Suppressor macrophage treated with lipopolysaccharide for 4 hours (primary cell): ENCODE measurements around the gene TMEM164.

ENCODE experiments used
- DNase-seq: peaks from one replicate; pipeline ENCODE4 v3.0.0-alpha.2; 2020

Gene TMEM164

DNA sequence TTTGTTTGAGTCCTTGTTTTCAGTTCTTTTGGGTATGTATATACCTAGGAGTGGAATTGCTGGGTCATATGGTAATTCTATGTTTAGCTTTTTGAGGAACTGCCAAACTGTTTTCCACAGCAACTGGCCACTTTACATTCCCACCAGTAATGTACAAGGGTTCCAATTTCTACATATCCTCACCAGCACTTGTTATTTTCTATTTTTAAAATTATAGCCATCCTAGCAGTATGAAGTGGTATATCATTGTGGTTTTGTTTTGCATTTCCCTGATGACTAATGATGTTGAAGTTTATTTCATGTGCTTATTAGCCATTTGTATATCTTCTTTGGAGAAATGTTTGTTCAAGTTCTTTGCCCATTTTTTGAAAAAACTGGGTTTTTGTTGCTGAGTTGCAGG, 39.6 kb downstream of the TMEM164 start:
- peak; percentile 63 for DNase-seq

DNA sequence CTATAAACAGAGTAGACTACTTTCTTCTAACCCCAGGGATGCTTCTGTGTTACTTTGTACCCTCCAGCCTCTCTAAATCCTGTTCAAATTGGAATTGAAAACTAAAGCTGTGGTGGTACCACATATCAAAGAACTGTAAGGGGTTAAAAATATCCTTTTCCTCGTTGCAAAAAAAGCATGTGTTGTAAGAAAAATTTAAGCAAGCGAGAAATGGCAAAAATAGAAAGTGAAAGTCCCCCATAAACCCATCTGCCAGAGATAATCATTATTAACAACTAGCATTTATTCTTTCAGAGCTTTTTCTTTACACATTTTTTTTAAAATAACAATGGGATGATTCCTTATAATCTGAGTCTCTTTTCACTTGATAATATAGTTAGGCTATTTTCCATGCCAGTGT, 40.6 kb downstream of the TMEM164 start:
- DNase-seq: peak; percentile 57

DNA sequence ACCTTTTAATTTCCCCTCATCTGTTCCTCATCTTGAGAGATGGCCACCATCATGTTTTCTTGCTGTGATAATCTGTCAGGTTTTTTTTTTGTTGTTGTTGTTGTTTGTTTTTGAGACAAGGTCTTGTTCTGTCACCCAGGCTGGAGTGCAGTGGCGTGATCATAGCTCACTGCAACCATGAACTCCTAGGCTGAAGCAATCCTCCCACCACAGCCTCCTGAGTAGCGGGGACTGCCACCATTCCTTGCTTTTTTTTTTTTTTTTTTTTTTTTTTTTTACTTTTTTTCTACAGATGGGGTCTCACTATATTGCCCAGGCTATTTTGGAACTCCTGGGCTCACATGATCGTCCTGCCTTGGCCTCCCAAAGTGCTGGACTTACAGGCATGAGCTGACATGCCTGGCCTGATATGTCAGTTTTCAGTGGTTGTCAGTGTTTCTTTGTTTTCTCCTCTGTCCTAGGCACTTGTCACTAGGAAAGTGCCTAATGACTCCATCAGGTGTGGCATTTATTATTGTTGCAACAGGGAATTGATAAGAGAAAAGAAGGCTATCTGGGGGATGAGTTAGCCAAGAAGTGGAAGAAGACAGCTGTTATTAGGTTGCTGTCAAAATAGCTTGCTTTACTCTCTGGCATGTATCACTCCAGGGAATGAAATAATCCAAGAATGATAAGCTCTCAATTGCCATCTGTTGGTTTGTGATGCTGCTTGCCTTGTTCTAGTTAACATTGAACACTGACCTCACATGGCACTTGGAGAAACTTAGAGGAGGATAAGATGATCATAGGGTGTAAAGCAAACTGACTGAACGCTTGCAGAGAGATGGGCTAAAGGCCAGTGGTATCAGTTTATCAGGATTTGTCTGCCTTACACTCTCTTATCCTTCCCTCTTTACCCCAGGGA, 41.7 kb downstream of the TMEM164 start:
- no peak for DNase-seq

DNA sequence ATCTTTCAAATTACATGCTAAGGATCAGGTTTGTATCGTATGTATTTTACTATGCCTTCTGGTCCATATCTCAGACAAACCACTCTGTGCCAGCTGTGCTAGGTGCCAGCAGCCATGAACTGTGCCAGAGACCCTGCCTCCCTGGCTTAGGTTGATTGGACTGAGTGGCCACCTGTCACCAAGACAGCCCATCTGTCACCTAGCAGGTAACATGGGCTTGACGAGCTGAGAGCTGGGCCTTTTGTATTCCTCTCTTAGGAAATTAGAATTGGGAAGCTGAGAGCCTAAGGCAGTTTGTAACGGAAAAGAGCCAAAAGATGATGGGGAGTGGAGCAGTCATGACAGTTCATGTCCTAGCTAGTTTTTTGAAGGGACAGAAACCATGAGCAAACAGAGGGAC, 42.5 kb downstream of the TMEM164 start:
- no peak for DNase-seq

DNA sequence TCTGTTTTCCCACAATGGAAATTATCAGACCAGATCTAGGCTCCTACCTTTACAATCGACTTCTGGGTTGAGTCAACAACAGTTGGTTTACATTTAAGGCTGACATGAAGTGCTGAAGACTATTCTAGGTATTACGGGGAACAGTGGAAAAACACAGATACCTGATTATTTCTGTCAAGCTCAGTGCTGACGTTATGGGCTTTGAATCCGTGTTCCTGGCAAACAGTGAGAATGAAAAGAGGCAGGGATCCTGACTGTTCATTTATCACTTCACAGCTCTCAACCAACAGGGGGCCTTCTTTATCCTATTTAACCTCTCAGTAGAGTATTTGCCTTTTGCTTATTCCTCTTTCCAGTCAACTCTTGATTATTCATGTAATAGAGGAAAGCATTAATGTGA, 43.1 kb downstream of the TMEM164 start:
- no peak for DNase-seq

DNA sequence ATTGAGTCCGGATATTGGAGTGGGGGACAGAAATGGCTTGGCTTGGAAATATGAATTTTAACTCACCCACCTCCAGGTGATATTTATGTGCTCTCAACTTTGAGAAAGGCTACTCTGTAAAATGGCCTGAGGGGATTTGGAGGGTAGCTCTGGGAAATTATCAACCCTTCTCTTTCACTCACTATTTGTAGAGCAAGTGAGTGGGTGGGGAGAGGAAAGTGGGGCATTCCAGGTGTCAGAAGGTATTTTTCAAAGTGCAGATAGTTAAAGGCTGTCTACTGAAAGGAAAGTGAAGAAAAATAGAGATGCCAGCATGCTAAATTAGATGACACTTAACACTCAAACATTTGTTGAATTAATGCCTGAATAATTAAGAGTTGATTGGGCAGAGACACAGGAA, 44.1 kb downstream of the TMEM164 start:
- DNase-seq: no peak

DNA sequence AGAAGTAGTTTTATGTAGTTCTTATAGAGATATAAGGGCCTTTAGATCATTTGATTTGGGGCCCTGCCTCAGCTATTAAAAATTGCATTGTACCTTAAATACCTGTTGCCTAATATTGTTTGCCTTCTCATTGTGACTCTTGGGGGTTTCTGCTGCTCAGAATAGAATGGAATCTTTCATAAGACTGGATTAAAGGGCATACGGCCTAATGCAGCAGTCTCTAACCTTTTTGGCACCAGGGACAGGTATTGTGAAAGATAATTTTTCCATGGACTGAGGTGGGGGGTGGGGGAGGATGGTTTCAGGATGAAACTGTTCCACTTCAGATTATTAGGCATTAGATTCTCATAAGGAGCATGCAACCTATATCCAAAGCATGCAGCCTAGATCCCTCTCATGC, 46.2 kb downstream of the TMEM164 start:
- no peak for DNase-seq

DNA sequence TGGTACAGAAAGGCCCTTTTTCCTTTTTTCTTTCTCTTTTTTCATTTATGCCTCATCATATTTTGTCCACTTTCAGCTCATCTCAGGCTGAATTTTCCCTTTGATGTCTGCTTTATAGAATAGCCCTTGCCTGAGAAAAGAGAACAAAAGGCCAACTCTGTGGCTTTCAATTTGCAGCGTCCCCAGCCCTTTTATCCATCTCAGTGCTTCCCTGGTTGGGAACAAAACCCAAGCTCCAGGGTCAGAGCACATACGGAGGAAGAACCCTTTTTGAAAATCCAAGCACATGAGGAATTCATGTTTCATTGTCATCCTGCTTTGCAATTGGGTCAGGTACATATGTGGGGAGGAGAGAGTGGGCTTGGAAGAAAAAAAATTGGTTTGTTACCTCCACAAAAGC, 47.5 kb downstream of the TMEM164 start:
- DNase-seq: no peak

DNA sequence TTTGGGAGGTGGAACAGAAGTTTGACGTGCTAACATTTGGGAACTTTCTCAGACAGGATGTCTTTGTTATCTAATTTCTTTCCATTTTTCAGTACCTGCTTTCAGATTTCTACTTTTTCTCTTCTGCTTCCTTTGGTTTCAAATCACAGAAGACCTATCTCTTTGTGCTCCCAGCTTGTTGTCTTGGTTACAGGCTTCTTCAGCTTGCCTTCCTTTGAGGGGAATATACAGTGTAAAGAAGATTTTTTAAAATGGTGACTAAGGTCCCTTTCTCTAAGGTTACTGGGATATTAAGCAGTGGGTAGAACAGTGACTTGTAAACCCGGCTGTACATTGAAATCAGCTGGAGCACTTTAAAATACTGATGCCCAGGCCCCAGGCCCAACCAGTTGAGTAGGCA, 48.0 kb downstream of the TMEM164 start:
- no peak for DNase-seq

DNA sequence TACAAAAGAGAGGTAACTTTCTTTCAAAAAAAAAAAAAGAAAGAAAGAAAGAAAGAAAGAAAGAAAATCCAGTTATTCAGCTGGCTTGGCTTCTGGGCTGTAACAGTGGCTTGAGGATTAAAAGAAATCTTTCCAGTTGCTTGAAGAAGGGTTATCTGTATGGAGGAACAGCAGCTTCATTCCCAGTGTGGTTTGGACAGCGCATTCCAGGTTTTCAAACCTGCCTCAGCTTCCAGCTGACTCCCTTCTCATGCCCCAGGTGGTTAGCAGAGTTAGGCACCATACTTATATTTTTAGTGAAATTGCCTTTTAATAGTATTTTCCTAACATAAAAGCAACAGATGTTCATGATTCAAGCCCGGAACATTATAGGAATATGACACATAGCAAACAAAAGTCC, 48.6 kb downstream of the TMEM164 start:
- DNase-seq: no peak

DNA sequence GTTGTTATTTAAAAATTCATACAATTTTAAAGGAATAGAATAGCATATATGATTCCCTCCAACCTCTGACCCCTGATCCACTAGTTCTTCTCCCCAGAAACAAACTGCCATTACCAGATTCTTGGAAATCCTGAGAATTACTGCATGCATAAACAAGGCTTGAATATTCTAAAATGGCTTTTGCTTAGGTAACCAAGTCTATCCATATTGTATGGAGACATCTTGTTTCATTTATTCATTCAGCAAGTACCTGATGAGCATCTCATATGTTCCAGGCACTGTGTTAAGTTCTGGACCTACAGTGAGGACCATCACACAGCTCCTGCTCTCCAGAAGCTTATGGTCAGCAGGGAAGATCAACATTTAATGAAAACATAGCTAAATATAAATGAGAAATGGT, 49.4 kb downstream of the TMEM164 start:
- DNase-seq: no peak

DNA sequence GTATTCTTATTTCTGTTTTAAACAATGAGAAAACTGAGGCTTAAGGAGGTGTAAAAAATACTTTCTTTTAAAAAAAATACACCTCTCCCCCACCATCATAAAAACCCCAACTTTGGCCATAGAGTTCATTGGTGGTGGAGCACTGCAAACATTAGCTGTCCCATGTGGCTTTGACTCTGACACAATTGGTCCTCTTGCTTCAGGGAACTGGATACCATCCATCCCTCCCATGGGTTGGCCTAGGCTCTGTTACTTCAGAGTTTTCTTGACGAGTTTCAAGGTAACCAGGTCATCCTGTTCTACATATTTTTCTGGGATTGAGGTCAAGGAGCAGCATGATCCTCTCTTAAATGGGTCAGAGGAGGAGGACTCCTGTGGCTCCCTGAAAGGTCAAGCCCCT, 50.5 kb downstream of the TMEM164 start:
- no peak for DNase-seq

DNA sequence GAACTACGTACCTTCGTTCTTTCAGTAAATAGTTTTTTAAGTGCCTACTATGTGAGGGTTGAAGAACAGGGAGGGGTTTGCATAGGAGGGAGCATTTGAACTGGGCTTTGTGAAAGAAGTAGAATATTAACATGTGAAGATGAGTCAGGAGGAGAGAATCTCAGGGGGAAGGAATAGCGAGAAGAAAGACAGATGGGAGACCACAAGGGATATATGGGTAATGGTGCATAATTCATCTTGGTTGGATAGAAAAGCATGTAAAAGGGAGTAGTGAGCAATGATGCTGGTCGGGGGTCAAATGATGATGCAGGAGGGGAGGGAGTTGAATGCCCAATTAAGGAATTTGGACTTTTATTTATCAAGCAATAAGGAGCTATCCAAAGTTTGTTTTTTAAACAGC, 52.7 kb downstream of the TMEM164 start:
- no peak for DNase-seq

DNA sequence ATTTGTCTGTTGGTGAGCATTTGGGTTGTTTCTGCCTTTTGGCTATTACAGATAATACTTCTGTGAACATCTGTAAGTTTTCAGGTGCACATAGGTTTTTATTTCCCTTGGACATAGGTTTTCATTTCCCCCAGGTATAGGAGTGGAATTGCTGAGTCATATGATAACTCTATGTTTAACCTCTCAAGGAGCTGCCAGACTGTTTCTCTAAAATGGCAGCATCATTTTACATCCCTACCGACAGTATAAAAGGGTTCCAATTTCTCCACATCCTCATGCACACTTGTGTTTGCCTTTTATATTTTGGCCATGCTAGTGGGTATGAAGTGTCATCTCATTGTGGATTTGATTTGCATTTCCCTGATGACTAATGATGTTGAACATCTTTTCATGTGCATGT, 53.5 kb downstream of the TMEM164 start:
- no peak for DNase-seq

DNA sequence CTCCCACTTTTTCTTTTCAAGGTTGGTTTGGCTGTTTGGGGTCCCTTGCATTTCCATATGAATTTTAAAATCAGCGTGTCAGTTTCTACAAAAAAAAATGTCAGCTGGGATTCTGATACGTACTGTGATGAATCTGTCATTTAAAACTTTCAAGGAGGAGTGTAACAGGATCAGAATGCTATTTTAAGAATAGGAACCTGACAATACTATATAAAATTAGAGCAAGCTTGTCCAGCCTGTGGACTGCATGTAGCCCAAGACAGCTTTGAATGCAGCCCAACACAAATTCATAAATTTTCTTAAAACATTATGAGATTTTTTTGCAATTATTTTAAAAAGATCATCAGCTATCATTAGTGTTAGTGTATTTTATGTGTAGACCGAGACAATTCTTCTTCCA, 56.5 kb downstream of the TMEM164 start:
- no peak for DNase-seq

DNA sequence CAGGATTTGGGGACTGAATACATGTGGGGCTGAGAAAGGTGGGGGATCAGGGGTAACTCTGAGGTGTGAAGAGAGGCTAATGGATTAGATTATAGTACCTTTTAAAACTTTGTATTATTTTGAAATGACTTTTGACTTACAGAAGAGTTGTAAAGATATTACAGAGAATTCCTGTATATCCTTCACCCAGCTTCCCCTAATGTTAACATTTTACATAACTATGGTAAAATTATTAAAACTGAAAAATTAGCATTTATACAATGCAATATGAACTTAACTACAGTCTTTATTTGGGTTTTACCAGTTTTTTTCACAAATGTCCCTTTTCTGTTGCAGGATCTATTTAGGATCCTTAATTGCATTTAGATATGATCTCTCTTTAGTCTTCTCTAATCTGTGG, 57.4 kb downstream of the TMEM164 start:
- no peak for DNase-seq

DNA sequence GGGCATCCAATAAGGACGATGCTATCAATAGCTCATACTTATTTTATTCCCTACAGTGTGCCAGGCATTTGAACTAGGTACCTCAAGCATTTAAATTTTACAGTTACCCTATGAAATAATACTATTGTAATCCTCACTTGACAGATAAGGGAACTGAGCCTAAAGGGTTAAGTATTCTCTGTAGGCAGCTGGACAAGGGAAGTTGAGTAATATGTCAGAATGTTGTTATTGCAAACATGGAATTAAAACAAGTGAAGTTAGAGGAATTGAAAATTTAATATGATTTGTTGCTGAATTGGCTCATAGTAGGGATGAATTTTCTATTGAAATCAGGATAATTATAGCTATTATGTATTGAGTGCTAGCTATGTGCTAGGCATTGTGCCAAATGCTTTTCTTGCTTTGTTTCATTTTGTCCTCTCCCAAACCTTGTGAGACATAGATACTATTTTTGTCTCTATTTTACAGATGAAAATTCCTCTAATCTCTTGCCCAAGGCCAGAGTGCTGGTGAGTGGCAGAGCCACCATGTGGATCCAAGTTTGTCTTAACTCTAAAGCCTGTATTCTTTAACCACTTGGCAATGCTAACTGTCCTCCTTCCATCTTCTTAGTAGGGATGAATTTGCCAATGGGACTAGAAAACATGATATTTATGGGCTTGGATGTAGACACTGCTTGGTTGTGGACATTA, 58.1 kb downstream of the TMEM164 start:
- peak; percentile 48 for DNase-seq

DNA sequence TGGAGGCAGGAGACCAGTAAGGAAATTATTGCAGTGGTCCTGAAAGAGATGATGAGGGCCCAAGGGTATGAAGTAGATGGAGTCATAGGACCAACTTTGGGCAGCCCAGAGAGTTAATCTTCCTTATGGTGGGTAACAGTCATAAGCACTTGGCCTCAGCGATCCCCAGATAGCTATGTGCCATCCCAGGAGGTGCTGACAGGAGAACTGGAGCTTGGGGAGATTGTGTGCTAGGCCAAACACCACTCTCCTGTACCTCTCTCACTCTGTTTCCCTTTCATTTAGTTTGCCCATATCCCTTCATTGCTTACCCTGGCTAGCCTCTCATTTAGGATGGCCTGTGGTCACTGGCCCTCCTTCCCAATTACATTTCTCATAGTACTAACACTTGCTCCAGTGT, 60.0 kb downstream of the TMEM164 start:
- DNase-seq: no peak

DNA sequence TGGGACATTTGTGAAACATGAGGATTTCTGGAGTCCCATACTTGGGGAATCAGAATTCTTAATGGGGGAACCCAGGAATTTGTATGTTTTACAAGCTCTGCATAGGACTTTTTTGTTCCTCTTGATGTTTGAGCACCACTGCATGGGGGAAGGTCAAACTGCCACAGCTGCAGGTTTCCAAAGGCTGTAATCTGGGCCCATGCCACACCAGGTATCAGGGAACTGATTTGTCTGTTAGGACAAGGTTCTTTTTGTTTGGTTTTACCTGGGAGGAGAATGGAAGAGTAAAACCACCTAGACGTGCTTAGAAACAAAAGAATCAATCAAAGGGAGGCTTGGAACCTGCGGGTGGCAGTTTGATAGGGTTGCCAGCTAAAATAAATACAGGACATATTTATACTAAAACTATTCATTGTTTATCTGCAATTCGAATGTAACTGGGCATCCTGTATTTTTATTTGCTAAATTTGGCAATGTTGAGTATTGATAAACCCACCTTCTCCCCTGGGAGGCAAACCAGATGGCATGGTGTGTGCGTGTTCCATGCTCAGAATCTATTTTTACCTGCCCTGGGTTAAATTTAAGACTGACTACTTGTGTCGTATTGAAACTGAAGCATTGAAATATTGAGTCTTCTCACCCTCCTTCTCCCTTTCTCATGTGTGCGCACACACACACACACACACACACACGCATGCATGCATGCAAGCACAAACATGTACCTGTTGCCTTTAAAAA, 63.7 kb downstream of the TMEM164 start:
- no peak for DNase-seq

DNA sequence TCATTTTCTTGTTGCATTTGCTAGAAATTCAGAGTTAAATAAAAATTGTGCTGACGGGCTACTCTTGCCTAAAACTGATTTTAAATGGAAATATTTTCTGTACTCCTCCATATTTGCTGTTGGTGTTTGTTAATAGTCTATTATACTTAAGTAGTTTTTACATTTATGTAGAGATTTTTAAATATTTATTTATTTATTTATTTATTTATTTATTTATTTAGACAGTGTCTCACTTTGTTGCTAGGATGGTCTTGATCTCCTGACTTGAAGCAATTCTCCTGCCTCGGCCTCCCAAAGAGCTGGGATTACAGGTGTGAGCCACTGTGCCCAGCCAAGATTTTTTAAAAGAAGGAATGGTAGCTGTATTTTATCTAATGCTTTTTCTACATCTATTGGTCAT, 68.1 kb downstream of the TMEM164 start:
- no peak for DNase-seq

DNA sequence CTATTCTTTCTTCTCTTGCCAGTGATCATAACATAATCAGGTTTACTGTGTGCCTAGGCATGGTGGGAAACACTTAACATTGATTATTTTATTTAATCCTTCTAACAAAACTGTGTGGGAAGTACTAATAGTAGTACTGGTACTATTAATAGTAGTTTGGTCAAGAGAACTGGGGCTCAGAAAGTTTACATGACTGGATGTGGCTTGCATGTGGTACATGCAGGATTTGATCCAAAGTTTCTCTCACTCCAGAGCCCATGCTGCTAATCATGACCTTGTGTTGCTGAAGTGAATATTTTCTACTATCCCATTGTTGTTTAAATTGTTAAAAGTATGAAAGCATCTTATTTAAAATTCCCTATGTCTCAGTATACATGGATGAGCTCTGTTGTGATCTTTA, 78.4 kb downstream of the TMEM164 start:
- DNase-seq: no peak

DNA sequence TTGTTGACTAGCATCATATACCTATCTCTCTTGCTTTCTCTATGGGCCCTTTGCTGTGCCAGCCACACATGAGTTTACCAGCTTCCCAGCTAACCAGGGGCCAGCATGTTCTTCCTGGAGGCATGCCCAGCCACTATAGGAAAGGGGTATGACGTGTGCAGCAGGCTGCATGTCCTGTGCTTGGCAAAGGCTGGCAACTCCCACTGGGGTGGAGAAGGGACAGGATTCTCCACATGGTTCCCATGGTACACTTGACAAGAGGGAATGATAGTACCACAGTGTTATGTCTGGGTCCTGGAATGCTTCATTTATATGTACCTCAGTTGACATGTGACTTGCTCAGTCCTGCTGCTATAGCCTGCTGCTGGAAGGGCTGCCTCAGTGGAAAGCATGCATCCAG, 78.8 kb downstream of the TMEM164 start:
- no peak for DNase-seq

DNA sequence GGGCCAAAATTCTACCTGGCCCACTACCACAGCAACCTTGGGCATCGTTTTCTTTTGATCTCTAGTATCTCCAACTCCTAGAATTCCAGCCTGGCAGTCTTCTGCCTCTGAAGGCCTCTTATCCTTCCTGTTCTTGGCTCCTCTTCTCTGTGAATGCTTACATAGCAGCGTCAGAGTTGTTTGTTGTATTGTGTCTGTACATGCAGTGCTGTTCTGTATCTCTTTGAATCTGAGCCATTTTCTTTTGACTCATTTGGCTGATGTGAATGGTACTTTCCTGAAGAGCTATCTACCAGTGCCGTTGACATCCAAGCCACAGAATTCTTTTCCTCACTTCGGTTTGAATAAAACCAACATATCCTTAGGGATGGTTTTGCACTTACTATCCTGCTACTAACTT, 79.2 kb downstream of the TMEM164 start:
- DNase-seq: no peak
